Prostate gland (tissue), 2 donors: ENCODE measurements around the gene SIPA1. TPM values are rescaled to one million over a fixed set of nuclear protein-coding genes. Genes with fewer than 3 reads are reported as not detected.

Source experiments
- DNase-seq: peaks from one replicate; pipeline ENCODE4 v3.0.0-alpha.2; 2019; ENCODE audit warnings: low spot score
- H3K27ac ChIP-seq, 2 donors: fragments of 200-600 bp; sonication (generic); 2 replicates each; pipeline ENCODE4 v1.5.1; 2017 to 2019
- H3K27me3 ChIP-seq: fragments of 200-600 bp; sonication (generic); replicated peaks from 2 replicates; pipeline ENCODE4 v1.5.1; 2019; ENCODE audit not compliant: insufficient read depth
- H3K36me3 ChIP-seq, 2 donors: fragments of 200-600 bp; sonication (generic); 1 replicate in 1 of 2; 2 replicates in 1 of 2; pipeline versions ENCODE4 v1.5.1 to v1.8.1; 2017 to 2019
- H3K4me1 ChIP-seq: fragments of 200-600 bp; sonication (generic); replicated peaks from 2 replicates; pipeline ENCODE4 v1.5.1; 2019
- H3K4me3 ChIP-seq, 2 donors: fragments of 200-600 bp; sonication (generic); 2 replicates each; pipeline ENCODE4 v1.5.1; 2017 to 2019
- H3K9me3 ChIP-seq: fragments of 200-600 bp; sonication (generic); 2 replicates; pipeline ENCODE4 v1.5.1; 2017
- POLR2A ChIP-seq: fragments of 450-650 bp; IDR thresholded peaks from one replicate; pipeline ENCODE4 v1.6.1; 2016; ENCODE audit warnings: antibody characterized with exemption, mild to moderate bottlenecking
- POLR2AphosphoS5 ChIP-seq: sonication (generic); formaldehyde crosslinking; IDR thresholded peaks from one replicate; pipeline ENCODE4 v1.6.1; 2017; ENCODE audit warnings: antibody characterized with exemption
- WGBS: methylation state at CpG from one replicate; pipeline ENCODE4 v1.1.5; 2018; 5-methylcytosine and 5-hydroxymethylcytosine counted together
- intact Hi-C: fragments of 100-400 bp; cut with DNase I; formaldehyde crosslinking; loops from one replicate; pipeline ENCODE4 v1.14.2; 2022
- total RNA-seq, 2 donors: library from RNA; depleted of rRNA; stranded (reverse); fragments of >200 nt; gene quantifications; one replicate each; pipeline ENCODE4 v1.1.0, GENCODE V29; 2016
- TF ChIP-seq, protein P1 (sequence below), 4 experiments: fragments of 200-600 bp in 2 of 4; fragments of 450-650 bp in 2 of 4; sonication (generic) in 2 of 4; IDR thresholded peaks; 1 replicate in 3 of 4; 2 replicates in 1 of 4; pipeline ENCODE4 v1.5.1; 2016 to 2019; ENCODE audit warnings: antibody characterized with exemption in 4 of 4, mild to moderate bottlenecking in 2 of 4, moderate library complexity in 2 of 4

The SIPA1 gene
- total RNA-seq, 2 donors from 2014 or later: 38.2 to 45.2 TPM

DNA sequence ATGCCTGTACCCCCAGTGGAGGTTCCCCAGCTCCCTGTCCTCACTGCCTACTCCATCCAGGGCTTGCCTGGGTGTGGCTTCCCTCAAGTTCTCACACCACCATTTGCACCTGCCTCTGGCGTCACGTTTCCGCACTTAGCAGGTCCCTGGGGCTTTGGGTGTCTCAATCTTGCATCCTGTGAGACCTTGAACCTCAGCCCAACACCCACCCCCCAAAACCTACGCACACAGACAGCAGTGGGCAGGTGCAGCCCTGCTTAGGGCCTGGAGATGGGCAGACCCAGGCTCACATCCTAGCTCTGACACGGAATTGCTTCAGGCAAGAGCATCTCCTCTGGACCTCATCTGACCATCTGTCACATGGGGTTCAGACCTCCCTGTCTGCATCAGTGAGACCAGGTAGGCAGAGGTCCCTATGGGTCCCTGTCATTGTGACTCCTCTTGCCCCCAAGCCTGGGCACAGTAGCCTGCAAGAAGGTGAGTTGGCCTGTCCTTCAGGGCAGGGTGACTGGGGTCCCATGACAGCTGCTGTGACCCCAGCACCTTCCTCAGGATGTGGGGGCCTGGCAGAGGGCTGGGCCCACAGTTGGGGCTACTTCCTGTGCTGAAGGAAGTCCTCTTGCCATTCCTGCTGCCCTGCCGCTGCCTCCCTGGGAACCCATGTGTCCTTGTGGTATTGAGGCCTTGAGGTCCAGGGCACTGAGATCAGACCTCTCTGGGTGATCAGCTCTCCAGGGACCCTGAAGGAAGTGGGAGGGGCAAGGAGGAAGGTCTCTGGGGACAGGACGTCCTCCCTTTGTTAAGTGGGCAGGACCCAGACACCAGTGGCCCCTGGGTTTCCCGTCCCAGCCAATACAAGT lies 2.0 kb downstream of the SIPA1 start:
- Histone ChIP-seq H3K9me3 (no peaks in the 10 kb centered on the region), H3K4me1 (no peaks in the 10 kb centered on the region), H3K27me3 (no peaks in the 10 kb centered on the region), H3K36me3 (peaks cover 8% of the 10 kb centered on the region in 2 donors), H3K27ac (peak overlapping the region; percentile 19 to 26), H3K4me3 (no peak overlapping the region)
- intact Hi-C loops: loop anchor here (5.0 kb wide), 1 partner anchor 177 kb away; no protein-coding TSS in a partner anchor
- DNase-seq: no peak
- TF ChIP-seq POLR2A: no peak
- TF ChIP-seq, protein P1, sequence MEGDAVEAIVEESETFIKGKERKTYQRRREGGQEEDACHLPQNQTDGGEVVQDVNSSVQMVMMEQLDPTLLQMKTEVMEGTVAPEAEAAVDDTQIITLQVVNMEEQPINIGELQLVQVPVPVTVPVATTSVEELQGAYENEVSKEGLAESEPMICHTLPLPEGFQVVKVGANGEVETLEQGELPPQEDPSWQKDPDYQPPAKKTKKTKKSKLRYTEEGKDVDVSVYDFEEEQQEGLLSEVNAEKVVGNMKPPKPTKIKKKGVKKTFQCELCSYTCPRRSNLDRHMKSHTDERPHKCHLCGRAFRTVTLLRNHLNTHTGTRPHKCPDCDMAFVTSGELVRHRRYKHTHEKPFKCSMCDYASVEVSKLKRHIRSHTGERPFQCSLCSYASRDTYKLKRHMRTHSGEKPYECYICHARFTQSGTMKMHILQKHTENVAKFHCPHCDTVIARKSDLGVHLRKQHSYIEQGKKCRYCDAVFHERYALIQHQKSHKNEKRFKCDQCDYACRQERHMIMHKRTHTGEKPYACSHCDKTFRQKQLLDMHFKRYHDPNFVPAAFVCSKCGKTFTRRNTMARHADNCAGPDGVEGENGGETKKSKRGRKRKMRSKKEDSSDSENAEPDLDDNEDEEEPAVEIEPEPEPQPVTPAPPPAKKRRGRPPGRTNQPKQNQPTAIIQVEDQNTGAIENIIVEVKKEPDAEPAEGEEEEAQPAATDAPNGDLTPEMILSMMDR (IDR thresholded peaks at IDR 0.05): no peak
- no peak for TF ChIP-seq POLR2AphosphoS5
- WGBS: 83% methylated on average over 8 of the region's 8 CpGs

DNA sequence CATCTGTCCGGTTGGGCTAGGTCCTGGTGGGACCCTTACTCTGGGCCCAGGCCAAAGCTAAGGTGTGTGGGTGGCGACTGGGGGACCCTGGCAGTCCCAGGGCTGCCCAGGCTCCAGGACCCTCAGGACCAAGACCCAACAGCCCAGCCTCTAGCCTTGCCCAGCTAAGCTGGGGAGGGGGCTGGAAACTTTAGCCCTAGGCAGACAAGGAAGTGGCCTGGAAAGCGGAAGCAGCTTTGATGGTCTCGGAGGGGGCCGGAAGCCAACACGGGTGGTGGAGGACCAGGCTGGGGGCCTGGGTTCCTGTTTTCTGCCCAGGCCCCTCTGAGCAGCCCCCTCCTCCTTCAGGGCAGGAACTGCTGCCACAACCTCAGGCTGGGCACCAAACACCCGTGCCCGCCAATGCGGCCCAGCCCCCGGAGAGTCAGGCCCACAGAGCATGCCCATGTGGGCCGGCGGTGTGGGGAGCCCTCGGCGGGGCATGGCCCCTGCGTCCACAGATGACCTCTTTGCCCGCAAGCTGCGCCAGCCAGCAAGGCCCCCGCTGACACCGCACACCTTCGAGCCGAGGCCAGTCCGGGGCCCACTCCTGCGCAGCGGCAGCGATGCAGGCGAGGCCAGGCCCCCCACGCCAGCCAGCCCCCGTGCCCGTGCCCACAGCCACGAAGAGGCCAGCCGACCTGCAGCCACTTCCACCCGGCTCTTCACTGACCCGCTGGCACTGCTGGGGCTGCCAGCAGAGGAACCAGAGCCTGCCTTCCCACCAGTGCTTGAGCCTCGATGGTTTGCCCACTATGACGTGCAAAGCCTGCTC lies 2.8 kb downstream of the SIPA1 start:
- 77% methylated on average over 24 of the region's 35 CpGs for WGBS
- Histone ChIP-seq H3K4me1 (no peaks in the 10 kb centered on the region), H3K27ac (peak overlapping the region; percentile 19 to 26), H3K27me3 (no peaks in the 10 kb centered on the region), H3K36me3 (peaks cover 0 to 8% of the 10 kb centered on the region in 2 donors), H3K4me3 (no peak overlapping the region), H3K9me3 (no peaks in the 10 kb centered on the region)
- TF ChIP-seq, protein P1 (IDR thresholded peaks at IDR 0.05): no peak
- TF ChIP-seq POLR2AphosphoS5 (no peak), POLR2A (no peak)
- no peak for DNase-seq
- intact Hi-C loops: no loop called here

DNA sequence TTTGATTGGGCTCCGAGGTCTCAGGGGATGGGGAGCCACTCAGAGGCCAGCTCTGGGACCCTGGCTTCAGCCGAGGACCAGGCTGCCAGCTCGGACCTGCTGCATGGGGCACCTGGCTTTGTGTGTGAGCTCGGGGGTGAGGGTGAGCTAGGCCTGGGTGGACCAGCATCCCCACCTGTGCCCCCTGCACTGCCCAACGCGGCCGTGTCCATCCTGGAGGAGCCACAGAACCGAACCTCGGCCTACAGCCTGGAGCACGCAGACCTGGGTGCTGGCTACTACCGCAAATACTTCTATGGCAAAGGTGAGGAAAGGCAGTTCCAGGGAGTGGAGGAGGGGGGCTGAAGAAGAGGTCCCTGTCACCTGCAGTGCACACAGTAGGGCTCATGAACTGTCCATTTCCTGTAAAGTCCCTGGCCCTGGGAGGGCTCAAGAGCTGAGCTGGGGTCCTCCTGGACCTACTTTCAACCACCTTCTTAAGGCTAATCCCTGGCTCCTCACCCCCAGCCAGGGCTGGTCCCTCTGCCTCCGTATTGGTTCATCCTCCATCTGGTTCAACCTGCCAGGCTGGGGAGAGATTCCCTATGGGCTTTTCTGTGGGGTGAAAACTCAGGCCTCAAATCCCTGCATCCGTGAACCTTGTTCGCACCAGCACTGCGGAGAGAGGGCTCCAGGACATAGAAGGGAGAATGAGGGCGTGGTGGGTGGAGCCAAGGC lies 3.6 kb downstream of the SIPA1 start:
- no peak for DNase-seq
- TF ChIP-seq POLR2AphosphoS5: no peak
- no peak for TF ChIP-seq POLR2A
- TF ChIP-seq, protein P1 (IDR thresholded peaks at IDR 0.05): no peak
- Histone ChIP-seq H3K9me3 (no peaks in the 10 kb centered on the region), H3K27ac (no peak overlapping the region), H3K27me3 (no peaks in the 10 kb centered on the region), H3K4me3 (no peak overlapping the region), H3K4me1 (no peaks in the 10 kb centered on the region), H3K36me3 (peaks cover 0 to 1% of the 10 kb centered on the region in 2 donors)
- intact Hi-C loops: no loop called here
- WGBS: 88% methylated on average over 15 of the region's 16 CpGs

DNA sequence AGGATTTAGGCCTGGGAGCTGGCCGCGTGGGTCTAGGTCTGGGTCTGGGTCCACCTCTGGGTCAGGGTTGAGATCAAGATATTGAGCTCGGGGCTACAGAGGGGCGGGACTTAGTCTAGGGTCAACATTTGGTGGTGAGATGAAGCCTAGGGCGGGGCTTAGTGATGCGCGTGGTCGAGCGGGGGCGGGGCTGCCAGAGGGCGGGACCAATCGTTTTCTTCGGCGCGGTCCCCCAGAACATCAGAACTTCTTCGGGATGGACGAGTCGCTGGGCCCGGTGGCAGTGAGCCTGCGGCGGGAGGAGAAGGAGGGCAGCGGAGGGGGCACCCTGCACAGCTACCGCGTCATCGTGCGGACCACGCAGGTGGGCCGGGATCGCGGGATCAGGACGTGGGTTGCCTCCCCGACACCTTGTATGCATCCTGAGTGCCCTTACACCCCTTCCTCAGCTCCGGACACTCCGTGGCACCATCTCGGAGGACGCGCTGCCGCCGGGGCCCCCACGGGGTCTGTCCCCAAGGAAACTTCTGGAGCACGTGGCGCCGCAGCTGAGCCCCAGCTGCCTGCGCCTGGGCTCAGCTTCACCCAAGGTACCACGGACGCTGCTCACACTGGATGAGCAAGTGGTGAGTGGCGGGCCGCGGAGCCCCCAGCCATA lies 4.2 kb downstream of the SIPA1 start:
- 55% methylated on average over 49 of the region's 49 CpGs for WGBS

More for the DNA sequence above, 4.2 kb downstream of the SIPA1 start:
- Histone ChIP-seq H3K4me1 (no peaks in the 10 kb centered on the region), H3K9me3 (no peaks in the 10 kb centered on the region), H3K4me3 (no peak overlapping the region), H3K27ac (no peak overlapping the region), H3K36me3 (no peaks in the 10 kb centered on the region), H3K27me3 (no peaks in the 10 kb centered on the region)
- intact Hi-C loops: no loop called here
- TF ChIP-seq POLR2A: no peak
- TF ChIP-seq, protein P1 (IDR thresholded peaks at IDR 0.05): no peak
- no peak for DNase-seq
